Stimulated activated CD4-positive, alpha-beta T cell treated with anti-CD3 and anti-CD28 coated beads, Interleukin-4, amount 100 ng/mL, for 24 hours (primary cell): Measurements from ENCODE around the gene MRPS24.
"Not testable (repeated sequence)": the region's sequence is repeated elsewhere in the genome, so short reads cannot be mapped to it uniquely, and the experiment has no call there.

Experiments
- DNase-seq: peaks from one replicate; pipeline ENCODE4 v3.0.0-alpha.2; 2020

Gene MRPS24

DNA sequence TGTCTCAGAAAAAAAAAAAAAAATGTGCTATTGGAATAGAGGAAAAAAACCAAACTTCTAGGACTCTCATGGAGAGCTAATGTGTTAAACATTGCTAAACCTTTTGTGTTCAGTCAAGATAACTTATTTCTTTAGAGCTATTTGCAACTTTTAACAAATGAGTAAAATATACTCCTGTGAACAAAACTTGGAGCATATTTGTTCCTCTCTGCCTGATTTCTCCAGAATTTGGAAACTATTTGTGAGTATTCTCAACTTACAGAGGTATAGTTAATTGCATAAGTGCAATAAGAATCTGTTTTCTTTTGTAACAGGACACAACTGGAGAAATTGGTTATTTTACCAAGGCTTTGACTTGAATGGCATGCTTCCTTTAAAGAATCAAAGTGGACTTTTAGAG lies 38.4 kb downstream of the MRPS24 start:
- DNase-seq, result not testable (repeated sequence)

DNA sequence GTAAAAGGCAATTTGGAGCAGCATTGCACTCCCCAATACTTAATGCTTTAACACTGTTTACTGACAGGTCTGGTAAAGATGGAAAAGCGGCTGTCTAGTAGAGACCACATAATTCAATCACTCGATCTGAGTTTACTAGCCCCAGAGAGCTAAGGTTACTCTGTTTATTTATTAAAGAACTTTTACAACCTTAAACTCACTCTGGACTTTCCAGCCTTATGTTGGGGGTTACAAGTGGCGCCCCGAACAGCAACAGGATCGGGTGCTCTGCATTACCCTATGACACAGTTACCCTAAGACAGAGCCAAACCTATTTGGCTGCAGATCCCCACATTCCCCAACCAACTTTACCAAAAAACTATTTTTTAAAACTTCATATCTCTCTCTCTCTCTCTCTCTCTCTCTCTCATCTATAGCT lies 43.9 kb downstream of the MRPS24 start:
- DNase-seq, result no peak

DNA sequence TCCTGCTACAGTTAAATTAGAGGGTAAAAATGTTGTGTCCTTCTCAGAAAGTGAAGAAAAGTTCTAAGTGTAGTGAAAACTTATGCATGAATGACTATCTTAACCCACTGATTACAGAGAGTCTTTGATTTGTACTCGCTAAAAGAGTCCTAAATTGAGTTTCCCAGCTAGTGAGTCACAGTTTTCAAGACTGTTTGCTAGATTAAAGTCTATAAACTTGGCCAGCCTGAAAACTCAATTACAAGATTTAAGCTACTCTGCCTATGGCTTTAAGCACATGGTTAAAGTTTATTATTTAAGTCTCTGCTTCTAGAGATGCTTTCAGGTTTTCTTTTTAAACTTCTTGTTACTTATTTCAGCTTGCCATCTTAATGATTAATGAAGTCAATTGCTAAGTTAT lies 44.4 kb downstream of the MRPS24 start:
- no peak for DNase-seq

DNA sequence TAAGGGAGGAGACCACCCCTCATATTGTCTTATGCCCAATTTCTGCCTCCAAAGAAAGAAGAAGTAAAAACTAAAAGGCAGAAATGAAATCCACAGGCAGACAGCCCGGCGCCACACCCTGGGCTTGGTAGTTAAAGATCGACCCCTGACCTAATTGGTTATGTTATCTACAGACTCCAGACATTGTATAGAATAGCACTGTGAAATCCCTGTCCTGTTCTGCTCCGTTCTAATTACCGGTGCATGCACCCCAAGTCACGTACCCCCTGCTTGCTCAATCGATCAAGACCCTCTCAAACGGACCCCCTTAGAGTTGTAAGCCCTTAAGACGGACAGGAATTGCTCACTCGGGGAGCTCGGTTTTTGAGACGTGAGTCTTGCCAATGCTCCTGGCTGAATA lies 44.8 kb downstream of the MRPS24 start:
- not testable (repeated sequence) for DNase-seq

DNA sequence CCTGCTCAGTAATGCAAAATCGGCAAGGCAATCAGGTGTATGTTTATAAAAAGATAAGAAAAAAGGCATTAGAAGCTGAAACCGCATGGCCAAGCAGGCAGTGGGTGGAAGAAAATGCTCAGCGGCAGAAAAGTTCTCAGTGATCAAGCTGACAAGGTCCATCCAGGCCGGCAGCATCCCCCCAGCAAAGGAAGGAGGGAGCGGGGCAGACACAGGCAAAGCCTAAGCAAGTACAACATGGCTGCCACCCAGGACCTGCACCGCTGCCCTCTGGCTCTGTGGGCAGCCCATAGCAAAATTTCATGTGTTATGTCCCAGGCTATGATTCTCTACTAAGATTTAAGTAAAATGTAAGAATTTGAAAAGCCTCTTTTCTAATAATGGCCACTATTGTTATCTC lies 45.4 kb downstream of the MRPS24 start:
- no peak for DNase-seq

DNA sequence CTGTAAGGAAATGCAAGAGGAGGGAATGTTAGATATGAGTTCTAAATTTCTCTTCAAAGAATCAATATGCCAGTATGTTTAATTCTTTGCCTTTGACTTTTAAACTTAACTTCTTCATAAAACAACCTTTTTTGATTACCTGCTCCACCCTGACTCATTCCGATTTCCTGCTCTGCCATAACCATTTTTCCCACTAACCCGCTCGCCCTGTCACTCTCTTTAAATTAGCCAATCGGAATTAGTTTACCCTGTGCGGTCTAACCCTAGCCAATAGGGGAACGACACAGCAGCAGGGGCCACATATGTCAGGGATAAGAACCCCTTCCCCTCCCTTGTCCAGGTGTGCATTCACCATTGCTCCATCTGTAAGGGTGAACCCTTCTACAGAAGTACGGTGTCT lies 45.9 kb downstream of the MRPS24 start:
- DNase-seq, result not testable (repeated sequence)
